ENCODE measurements around the gene OR2W3. TPM values are rescaled to one million over a fixed set of nuclear protein-coding genes. Genes with fewer than 3 reads are reported as not detected.
"Not testable (repeated sequence)": the region's sequence is repeated elsewhere in the genome, so short reads cannot be mapped to it uniquely, and the experiment has no call there.

OR2W3 gene
- total RNA-seq, 3 donors from 2014 or later = not detected

- no peaks in the 10 kb centered on the region for H3K27me3 Mint-ChIP-seq (ENCODE audit: low read depth)
- H3K36me3 Mint-ChIP-seq (ENCODE audit: insufficient read depth) = no peaks in the 10 kb centered on the region
- H3K4me3 Mint-ChIP-seq = no peak overlapping the region
- H3K4me1 Mint-ChIP-seq (ENCODE audit: low read depth) = peaks cover 25% of the 10 kb centered on the region
- DNase-seq (no peak), ATAC-seq (no peak)
- peaks cover 14% of the 10 kb centered on the region for H3K9me3 Mint-ChIP-seq
Measured at GRCh38 chr1:247904122-247904521, 8.7 kb downstream of the OR2W3 start.

GRCh38 chr1:247905181-247905580, 9.8 kb downstream of the OR2W3 start:
- peaks cover 14% of the 10 kb centered on the region for H3K9me3 Mint-ChIP-seq
- peaks cover 25% of the 10 kb centered on the region for H3K4me1 Mint-ChIP-seq (ENCODE audit: low read depth)
- no peak overlapping the region for H3K4me3 Mint-ChIP-seq
- DNase-seq (no peak), ATAC-seq (no peak)
- no peaks in the 10 kb centered on the region for H3K36me3 Mint-ChIP-seq (ENCODE audit: insufficient read depth)
- no peaks in the 10 kb centered on the region for H3K27me3 Mint-ChIP-seq (ENCODE audit: low read depth)

- Mint-ChIP-seq H3K27me3 (ENCODE audit: low read depth) (peaks cover 2% of the 10 kb centered on the region), H3K36me3 (ENCODE audit: insufficient read depth) (no peaks in the 10 kb centered on the region), H3K4me1 (ENCODE audit: low read depth) (peaks cover 25% of the 10 kb centered on the region), H3K4me3 (peak overlapping the region; percentile 66), H3K9me3 (peaks cover 14% of the 10 kb centered on the region)
- ATAC-seq (no peak), DNase-seq (no peak)
Measured at GRCh38 chr1:247905910-247906503, 10.6 kb downstream of the OR2W3 start.

- H3K9me3 Mint-ChIP-seq = peaks cover 14% of the 10 kb centered on the region
- peaks cover 2% of the 10 kb centered on the region for H3K27me3 Mint-ChIP-seq (ENCODE audit: low read depth)
- H3K4me3 Mint-ChIP-seq = peak overlapping the region; percentile 66
- ATAC-seq = peak; percentile 93 to 94
- H3K36me3 Mint-ChIP-seq (ENCODE audit: insufficient read depth) = no peaks in the 10 kb centered on the region
- H3K4me1 Mint-ChIP-seq (ENCODE audit: low read depth) = peaks cover 25% of the 10 kb centered on the region
- no peak for DNase-seq
Measured at GRCh38 chr1:247906504-247907047, 11.2 kb downstream of the OR2W3 start.

GRCh38 chr1:247908766-247909165, 13.4 kb downstream of the OR2W3 start:
- DNase-seq (no peak), ATAC-seq (no peak)
- peaks cover 2% of the 10 kb centered on the region for H3K27me3 Mint-ChIP-seq (ENCODE audit: low read depth)
- no peak overlapping the region for H3K4me3 Mint-ChIP-seq
- peaks cover 25% of the 10 kb centered on the region for H3K4me1 Mint-ChIP-seq (ENCODE audit: low read depth)
- no peaks in the 10 kb centered on the region for H3K36me3 Mint-ChIP-seq (ENCODE audit: insufficient read depth)
- peaks cover 11% of the 10 kb centered on the region for H3K9me3 Mint-ChIP-seq

GRCh38 chr1:247913786-247914185, 18.4 kb downstream of the OR2W3 start:
- H3K4me3 Mint-ChIP-seq = no peak overlapping the region
- no peaks in the 10 kb centered on the region for H3K9me3 Mint-ChIP-seq
- H3K27me3 Mint-ChIP-seq (ENCODE audit: low read depth) = peaks cover 2% of the 10 kb centered on the region
- no peak for DNase-seq
- H3K4me1 Mint-ChIP-seq (ENCODE audit: low read depth) = no peaks in the 10 kb centered on the region
- no peak for ATAC-seq
- no peaks in the 10 kb centered on the region for H3K36me3 Mint-ChIP-seq (ENCODE audit: insufficient read depth)

GRCh38 chr1:247914941-247915662, 19.7 kb downstream of the OR2W3 start:
- Mint-ChIP-seq H3K4me3 (no peak overlapping the region), H3K9me3 (no peaks in the 10 kb centered on the region), H3K36me3 (ENCODE audit: insufficient read depth) (no peaks in the 10 kb centered on the region), H3K4me1 (ENCODE audit: low read depth) (no peaks in the 10 kb centered on the region), H3K27me3 (ENCODE audit: low read depth) (peaks cover 2% of the 10 kb centered on the region)
- ATAC-seq = no peak
- DNase-seq = no peak

- Mint-ChIP-seq H3K9me3 (no peaks in the 10 kb centered on the region), H3K27me3 (ENCODE audit: low read depth) (no peaks in the 10 kb centered on the region), H3K4me1 (ENCODE audit: low read depth) (no peaks in the 10 kb centered on the region), H3K4me3 (no peak within 1 kb of the TSS), H3K36me3 (ENCODE audit: insufficient read depth) (no peaks in the 10 kb centered on the region)
- ATAC-seq (no peak), DNase-seq (no peak)
Measured at GRCh38 chr1:247919952-247920351, 24.6 kb downstream of the OR2W3 start, which contains the start of gene OR2T8. Gene OR2T8, plus strand, starts transcription at chr1:247920252. Its CDS starts 766 bp downstream, at chr1:247921018.

- H3K36me3 Mint-ChIP-seq (ENCODE audit: insufficient read depth) = no peaks in the 10 kb centered on the region
- no peak overlapping the region for H3K4me3 Mint-ChIP-seq
- DNase-seq (no peak), ATAC-seq (no peak)
- no peaks in the 10 kb centered on the region for H3K9me3 Mint-ChIP-seq
- H3K4me1 Mint-ChIP-seq (ENCODE audit: low read depth) = no peaks in the 10 kb centered on the region
- H3K27me3 Mint-ChIP-seq (ENCODE audit: low read depth) = no peaks in the 10 kb centered on the region
Measured at GRCh38 chr1:247923941-247924340, 28.6 kb downstream of the OR2W3 start.

GRCh38 chr1:247924868-247925267, 29.5 kb downstream of the OR2W3 start, which contains the start of gene OR2AJ1:
Gene OR2AJ1, plus strand, starts transcription at chr1:247924889. Its CDS starts 8,880 bp downstream, at chr1:247933769.
- no peak within 1 kb of the TSS for H3K4me3 Mint-ChIP-seq
- no peaks in the 10 kb centered on the region for H3K4me1 Mint-ChIP-seq (ENCODE audit: low read depth)
- no peaks in the 10 kb centered on the region for H3K9me3 Mint-ChIP-seq
- H3K27me3 Mint-ChIP-seq (ENCODE audit: low read depth) = no peaks in the 10 kb centered on the region
- ATAC-seq (no peak), DNase-seq (no peak)
- H3K36me3 Mint-ChIP-seq (ENCODE audit: insufficient read depth) = no peaks in the 10 kb centered on the region

- no peaks in the 10 kb centered on the region for H3K4me1 Mint-ChIP-seq (ENCODE audit: low read depth)
- ATAC-seq (no peak), DNase-seq (no peak)
- H3K4me3 Mint-ChIP-seq = no peak overlapping the region
- peaks cover 6% of the 10 kb centered on the region for H3K9me3 Mint-ChIP-seq
- H3K36me3 Mint-ChIP-seq (ENCODE audit: insufficient read depth) = no peaks in the 10 kb centered on the region
- no peaks in the 10 kb centered on the region for H3K27me3 Mint-ChIP-seq (ENCODE audit: low read depth)
Measured at GRCh38 chr1:247933989-247934388, 38.6 kb downstream of the OR2W3 start.

GRCh38 chr1:247935781-247936180, 40.4 kb downstream of the OR2W3 start:
- no peaks in the 10 kb centered on the region for H3K4me1 Mint-ChIP-seq (ENCODE audit: low read depth)
- DNase-seq (no peak), ATAC-seq (no peak)
- H3K36me3 Mint-ChIP-seq (ENCODE audit: insufficient read depth) = no peaks in the 10 kb centered on the region
- H3K27me3 Mint-ChIP-seq (ENCODE audit: low read depth) = no peaks in the 10 kb centered on the region
- H3K9me3 Mint-ChIP-seq = peaks cover 6% of the 10 kb centered on the region
- H3K4me3 Mint-ChIP-seq = no peak overlapping the region

GRCh38 chr1:247936415-247936814, 41.0 kb downstream of the OR2W3 start:
- DNase-seq = no peak

GRCh38 chr1:247936965-247937734, 41.8 kb downstream of the OR2W3 start:
- peak; percentile 99 to 100 for ATAC-seq
- not testable (repeated sequence) for H3K27me3 Mint-ChIP-seq (ENCODE audit: low read depth); H3K9me3 Mint-ChIP-seq; H3K36me3 Mint-ChIP-seq (ENCODE audit: insufficient read depth); H3K4me1 Mint-ChIP-seq (ENCODE audit: low read depth)
- peak; percentile 84 for DNase-seq
- H3K4me3 Mint-ChIP-seq = peak overlapping the region; percentile 20

More at GRCh38 chr1:247936415-247936814, 41.0 kb downstream of the OR2W3 start:
- Mint-ChIP-seq H3K9me3 (peaks cover 6% of the 10 kb centered on the region), H3K4me3 (no peak overlapping the region), H3K36me3 (ENCODE audit: insufficient read depth) (no peaks in the 10 kb centered on the region), H3K27me3 (ENCODE audit: low read depth) (no peaks in the 10 kb centered on the region), H3K4me1 (ENCODE audit: low read depth) (no peaks in the 10 kb centered on the region)
- no peak for ATAC-seq

All from activated T-cell treated with anti-CD3 and anti-CD28 coated beads, Interleukin-2, amount 50 U/mL, for 4 hours (primary cell).